Measurements from ENCODE around the gene CWF19L1. TPM values are rescaled to one million over a fixed set of nuclear protein-coding genes. Genes with fewer than 3 reads are reported as not detected.

CWF19L1 gene
- total RNA-seq, 1 experiment from 2014 or later: 17.9 TPM

GRCh38 chr10:100229819-100230422 is 37.5 kb downstream of the CWF19L1 start:
- Histone ChIP-seq H3K27ac (peak overlapping the region; percentile 39; the same call in 1 of the 2 replicates), H3K4me3 (peak overlapping the region; percentile 86), H3K79me2 (ENCODE audit: low read depth) (peaks cover 21% of the 10 kb centered on the region), H3K9me2 (ENCODE audit: insufficient read depth) (no peaks in the 10 kb centered on the region), H3K4me1 (replicated peaks; ENCODE audit: insufficient read depth) (0 out of 2 replicates have a peak, but pooled peaks cover 10% of the 10 kb centered on the region), H2AFZ (peak overlapping the region; percentile 96), H3K9me3 (ENCODE audit: insufficient read depth, low read depth) (no peaks in the 10 kb centered on the region), H3F3A (ENCODE audit: insufficient read depth, low read depth) (no peaks in the 10 kb centered on the region), H3K4me2 (peak overlapping the region; percentile 83), H4K20me1 (ENCODE audit: insufficient read depth) (no peaks in the 10 kb centered on the region), H3K27me3 (ENCODE audit: insufficient read depth, low read depth) (no peaks in the 10 kb centered on the region), H3K36me3 (ENCODE audit: low read depth) (no peaks in the 10 kb centered on the region)
- intact Hi-C loops (cut with micrococcal nuclease; ENCODE audit: unreplicated experiment): no loop called here
- TF ChIP-seq, protein P1, sequence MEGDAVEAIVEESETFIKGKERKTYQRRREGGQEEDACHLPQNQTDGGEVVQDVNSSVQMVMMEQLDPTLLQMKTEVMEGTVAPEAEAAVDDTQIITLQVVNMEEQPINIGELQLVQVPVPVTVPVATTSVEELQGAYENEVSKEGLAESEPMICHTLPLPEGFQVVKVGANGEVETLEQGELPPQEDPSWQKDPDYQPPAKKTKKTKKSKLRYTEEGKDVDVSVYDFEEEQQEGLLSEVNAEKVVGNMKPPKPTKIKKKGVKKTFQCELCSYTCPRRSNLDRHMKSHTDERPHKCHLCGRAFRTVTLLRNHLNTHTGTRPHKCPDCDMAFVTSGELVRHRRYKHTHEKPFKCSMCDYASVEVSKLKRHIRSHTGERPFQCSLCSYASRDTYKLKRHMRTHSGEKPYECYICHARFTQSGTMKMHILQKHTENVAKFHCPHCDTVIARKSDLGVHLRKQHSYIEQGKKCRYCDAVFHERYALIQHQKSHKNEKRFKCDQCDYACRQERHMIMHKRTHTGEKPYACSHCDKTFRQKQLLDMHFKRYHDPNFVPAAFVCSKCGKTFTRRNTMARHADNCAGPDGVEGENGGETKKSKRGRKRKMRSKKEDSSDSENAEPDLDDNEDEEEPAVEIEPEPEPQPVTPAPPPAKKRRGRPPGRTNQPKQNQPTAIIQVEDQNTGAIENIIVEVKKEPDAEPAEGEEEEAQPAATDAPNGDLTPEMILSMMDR (conservative IDR thresholded peaks at IDR 0.05): no peak
- no peak for TF ChIP-seq EZH2 (IDR thresholded peaks at IDR 0.05; ENCODE audit: low read depth)
- no peak for DNase-seq
- CTCF ChIA-PET: no interaction called here
- POLR2A ChIA-PET (ENCODE audit: unreplicated experiment): no interaction called here
- BruUV-seq (replicated peaks): TSS peak; percentile 81

DNA sequence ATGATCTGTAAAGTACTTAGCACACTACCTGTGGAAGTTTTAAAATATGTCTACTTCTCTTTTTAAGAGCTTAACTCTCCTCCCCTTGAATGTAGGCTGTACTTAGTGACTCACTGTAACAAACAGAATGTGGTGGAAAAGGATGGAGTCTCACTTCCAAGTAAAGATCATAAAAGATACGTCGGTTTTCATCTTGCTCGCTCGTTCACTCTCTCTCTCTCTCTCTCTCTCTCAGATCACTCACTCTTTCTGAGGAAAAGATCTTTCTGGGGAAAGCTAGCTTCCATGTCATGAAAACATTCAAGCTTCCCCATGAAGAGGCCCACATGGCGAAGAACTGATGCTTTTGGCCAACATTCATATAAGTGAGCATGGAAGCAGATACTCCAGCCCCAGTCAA is 43.6 kb downstream of the CWF19L1 start:
- Histone ChIP-seq H3K79me2 (ENCODE audit: low read depth) (peaks cover 18% of the 10 kb centered on the region), H3F3A (ENCODE audit: insufficient read depth, low read depth) (no peaks in the 10 kb centered on the region), H3K4me2 (no peak overlapping the region), H3K9me3 (ENCODE audit: insufficient read depth, low read depth) (no peaks in the 10 kb centered on the region), H2AFZ (no peak overlapping the region), H3K36me3 (ENCODE audit: low read depth) (peaks cover under 1% of the 10 kb centered on the region; the same call in 1 of the 2 replicates), H4K20me1 (ENCODE audit: insufficient read depth) (no peaks in the 10 kb centered on the region), H3K4me1 (replicated peaks; ENCODE audit: insufficient read depth) (0 out of 2 replicates have a peak, but pooled peaks cover 5% of the 10 kb centered on the region), H3K4me3 (no peak overlapping the region), H3K27ac (no peak overlapping the region), H3K27me3 (ENCODE audit: insufficient read depth, low read depth) (no peaks in the 10 kb centered on the region), H3K9me2 (ENCODE audit: insufficient read depth) (no peaks in the 10 kb centered on the region)
- POLR2A ChIA-PET (ENCODE audit: unreplicated experiment): interaction anchor here (0.6 kb wide), 1 partner anchor 31 kb away, joined by 3 read pairs; no protein-coding TSS in a partner anchor
- no peak for TF ChIP-seq EZH2 (IDR thresholded peaks at IDR 0.05; ENCODE audit: low read depth)
- TF ChIP-seq, protein P1 (conservative IDR thresholded peaks at IDR 0.05): no peak
- intact Hi-C loops (cut with micrococcal nuclease; ENCODE audit: unreplicated experiment): no loop called here
- CTCF ChIA-PET: no interaction called here
- no TSS peak for BruUV-seq (replicated peaks)
- DNase-seq: no peak

GRCh38 chr10:100222529-100222928 is 44.9 kb downstream of the CWF19L1 start:
- Histone ChIP-seq H3K27ac (no peak overlapping the region), H3K9me2 (ENCODE audit: insufficient read depth) (no peaks in the 10 kb centered on the region), H3K4me1 (replicated peaks; ENCODE audit: insufficient read depth) (no peaks in the 10 kb centered on the region), H2AFZ (no peak overlapping the region), H3F3A (ENCODE audit: insufficient read depth, low read depth) (no peaks in the 10 kb centered on the region), H3K36me3 (ENCODE audit: low read depth) (peaks cover 3% of the 10 kb centered on the region; the same call in 1 of the 2 replicates), H3K27me3 (ENCODE audit: insufficient read depth, low read depth) (no peaks in the 10 kb centered on the region), H3K79me2 (ENCODE audit: low read depth) (peaks cover 4% of the 10 kb centered on the region), H3K4me3 (no peak overlapping the region), H3K4me2 (no peak overlapping the region), H3K9me3 (ENCODE audit: insufficient read depth, low read depth) (no peaks in the 10 kb centered on the region), H4K20me1 (ENCODE audit: insufficient read depth) (no peaks in the 10 kb centered on the region)
- BruUV-seq (replicated peaks): no TSS peak
- TF ChIP-seq, protein P1 (conservative IDR thresholded peaks at IDR 0.05): no peak
- no peak for TF ChIP-seq EZH2 (IDR thresholded peaks at IDR 0.05; ENCODE audit: low read depth)
- no peak for DNase-seq
- intact Hi-C loops (cut with micrococcal nuclease; ENCODE audit: unreplicated experiment): no loop called here
- ChIA-PET CTCF (no interaction called here), POLR2A (ENCODE audit: unreplicated experiment) (no interaction called here)
